Uterus (tissue), 2 donors: ENCODE measurements around the gene ZNF594.
"Not testable (repeated sequence)": the region's sequence is repeated elsewhere in the genome, so short reads cannot be mapped to it uniquely, and the experiment has no call there.

ENCODE experiments used
- CTCF ChIP-seq, 4 experiments: fragments of 200-600 bp in 2 of 4; fragments of 450-650 bp in 2 of 4; sonication (generic) in 2 of 4; IDR thresholded peaks; one replicate each; pipeline ENCODE4 v1.5.1; 2016 to 2019; ENCODE audit warnings: antibody characterized with exemption in 4 of 4, mild to moderate bottlenecking in 2 of 4, moderate library complexity in 1 of 4
- POLR2A ChIP-seq, 2 donors: fragments of 450-650 bp; IDR thresholded peaks; one replicate each; pipeline ENCODE4 v1.6.1; 2016; ENCODE audit warnings: antibody characterized with exemption in 2 of 2, mild to moderate bottlenecking in 1 of 2, moderate library complexity in 1 of 2

GRCh38 chr17:5132503-5133225, 59.0 kb downstream of the ZNF594 start:
- not testable (repeated sequence) for TF ChIP-seq POLR2A, CTCF (IDR thresholded peaks at IDR 0.05)
